ENCODE measurements around the gene KCTD17. TPM values are rescaled to one million over a fixed set of nuclear protein-coding genes. Genes with fewer than 3 reads are reported as not detected.

Gene KCTD17
- total RNA-seq, 1 donor from 2014 or later, result 46.9 TPM

DNA sequence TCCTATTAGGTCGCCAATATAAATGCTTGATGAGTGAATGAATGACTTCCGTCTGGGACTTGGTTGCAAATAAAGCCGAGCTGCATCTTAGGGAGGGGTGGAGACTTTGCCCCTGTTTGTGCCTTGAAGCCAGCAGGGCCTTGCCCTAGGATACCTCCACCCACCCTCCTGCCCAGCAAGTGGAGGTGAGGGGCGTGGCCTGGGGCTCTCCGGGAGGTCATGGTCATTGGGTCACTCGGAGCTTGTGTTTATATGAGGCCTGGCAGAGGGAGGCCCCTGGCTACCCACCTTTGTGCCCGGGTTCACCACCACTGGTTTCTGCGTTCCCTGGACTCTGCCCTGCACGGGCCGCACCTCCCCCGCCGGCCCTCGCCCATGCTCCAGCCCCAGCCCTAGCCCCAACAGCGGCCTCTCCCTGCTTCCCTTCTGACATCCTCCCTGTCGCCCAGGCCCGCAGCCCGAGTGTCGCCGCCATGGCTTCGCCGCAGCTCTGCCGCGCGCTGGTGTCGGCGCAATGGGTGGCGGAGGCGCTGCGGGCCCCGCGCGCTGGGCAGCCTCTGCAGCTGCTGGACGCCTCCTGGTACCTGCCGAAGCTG lies 27.7 kb upstream of the KCTD17 start:
- Mint-ChIP-seq H3K27me3 (ENCODE audit: unreplicated experiment) (no peaks in the 10 kb centered on the region), H3K4me3 (ENCODE audit: unreplicated experiment) (peak overlapping the region; percentile 13), H3K36me3 (ENCODE audit: low read depth, unreplicated experiment) (peaks cover 14% of the 10 kb centered on the region), H3K4me1 (ENCODE audit: unreplicated experiment) (peaks cover 12% of the 10 kb centered on the region), H3K27ac (ENCODE audit: unreplicated experiment) (no peak overlapping the region), H3K9me3 (ENCODE audit: unreplicated experiment) (no peaks in the 10 kb centered on the region)
- TF ChIP-seq, protein P1, sequence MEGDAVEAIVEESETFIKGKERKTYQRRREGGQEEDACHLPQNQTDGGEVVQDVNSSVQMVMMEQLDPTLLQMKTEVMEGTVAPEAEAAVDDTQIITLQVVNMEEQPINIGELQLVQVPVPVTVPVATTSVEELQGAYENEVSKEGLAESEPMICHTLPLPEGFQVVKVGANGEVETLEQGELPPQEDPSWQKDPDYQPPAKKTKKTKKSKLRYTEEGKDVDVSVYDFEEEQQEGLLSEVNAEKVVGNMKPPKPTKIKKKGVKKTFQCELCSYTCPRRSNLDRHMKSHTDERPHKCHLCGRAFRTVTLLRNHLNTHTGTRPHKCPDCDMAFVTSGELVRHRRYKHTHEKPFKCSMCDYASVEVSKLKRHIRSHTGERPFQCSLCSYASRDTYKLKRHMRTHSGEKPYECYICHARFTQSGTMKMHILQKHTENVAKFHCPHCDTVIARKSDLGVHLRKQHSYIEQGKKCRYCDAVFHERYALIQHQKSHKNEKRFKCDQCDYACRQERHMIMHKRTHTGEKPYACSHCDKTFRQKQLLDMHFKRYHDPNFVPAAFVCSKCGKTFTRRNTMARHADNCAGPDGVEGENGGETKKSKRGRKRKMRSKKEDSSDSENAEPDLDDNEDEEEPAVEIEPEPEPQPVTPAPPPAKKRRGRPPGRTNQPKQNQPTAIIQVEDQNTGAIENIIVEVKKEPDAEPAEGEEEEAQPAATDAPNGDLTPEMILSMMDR (IDR thresholded peaks at IDR 0.05; ENCODE audit: unreplicated experiment), result no peak
- DNase-seq (ENCODE audit: low spot score), result no peak

DNA sequence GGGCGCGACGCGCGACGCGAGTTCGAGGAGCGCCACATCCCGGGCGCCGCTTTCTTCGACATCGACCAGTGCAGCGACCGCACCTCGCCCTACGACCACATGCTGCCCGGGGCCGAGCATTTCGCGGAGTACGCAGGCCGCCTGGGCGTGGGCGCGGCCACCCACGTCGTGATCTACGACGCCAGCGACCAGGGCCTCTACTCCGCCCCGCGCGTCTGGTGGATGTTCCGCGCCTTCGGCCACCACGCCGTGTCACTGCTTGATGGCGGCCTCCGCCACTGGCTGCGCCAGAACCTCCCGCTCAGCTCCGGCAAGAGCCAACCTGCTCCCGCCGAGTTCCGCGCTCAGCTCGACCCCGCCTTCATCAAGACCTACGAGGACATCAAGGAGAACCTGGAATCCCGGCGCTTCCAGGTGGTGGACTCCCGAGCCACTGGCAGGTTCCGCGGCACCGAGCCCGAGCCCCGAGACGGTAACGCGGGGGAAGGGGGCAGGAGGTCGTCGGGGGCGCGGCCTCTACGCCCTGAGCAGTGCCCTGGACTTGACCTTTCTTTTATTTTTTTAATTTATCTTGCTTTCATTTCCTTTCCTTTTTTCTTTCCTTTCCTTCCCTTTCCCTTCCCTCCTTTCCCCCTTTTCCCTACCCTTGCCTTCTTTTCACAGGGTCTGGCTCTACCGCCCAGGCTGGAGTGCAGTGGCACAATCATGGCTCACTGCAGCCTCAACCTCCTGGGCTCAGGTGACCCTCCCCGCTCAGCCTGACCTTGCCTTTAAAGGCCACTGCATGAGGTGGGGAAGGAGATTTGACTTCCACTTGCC lies 27.0 kb upstream of the KCTD17 start:
- Mint-ChIP-seq H3K36me3 (ENCODE audit: low read depth, unreplicated experiment) (peaks cover 14% of the 10 kb centered on the region), H3K4me1 (ENCODE audit: unreplicated experiment) (peaks cover 12% of the 10 kb centered on the region), H3K27me3 (ENCODE audit: unreplicated experiment) (no peaks in the 10 kb centered on the region), H3K9me3 (ENCODE audit: unreplicated experiment) (no peaks in the 10 kb centered on the region), H3K27ac (ENCODE audit: unreplicated experiment) (no peak overlapping the region), H3K4me3 (ENCODE audit: unreplicated experiment) (peak overlapping the region; percentile 73)
- no peak for DNase-seq (ENCODE audit: low spot score)
- TF ChIP-seq, protein P1 (IDR thresholded peaks at IDR 0.05; ENCODE audit: unreplicated experiment), result no peak

DNA sequence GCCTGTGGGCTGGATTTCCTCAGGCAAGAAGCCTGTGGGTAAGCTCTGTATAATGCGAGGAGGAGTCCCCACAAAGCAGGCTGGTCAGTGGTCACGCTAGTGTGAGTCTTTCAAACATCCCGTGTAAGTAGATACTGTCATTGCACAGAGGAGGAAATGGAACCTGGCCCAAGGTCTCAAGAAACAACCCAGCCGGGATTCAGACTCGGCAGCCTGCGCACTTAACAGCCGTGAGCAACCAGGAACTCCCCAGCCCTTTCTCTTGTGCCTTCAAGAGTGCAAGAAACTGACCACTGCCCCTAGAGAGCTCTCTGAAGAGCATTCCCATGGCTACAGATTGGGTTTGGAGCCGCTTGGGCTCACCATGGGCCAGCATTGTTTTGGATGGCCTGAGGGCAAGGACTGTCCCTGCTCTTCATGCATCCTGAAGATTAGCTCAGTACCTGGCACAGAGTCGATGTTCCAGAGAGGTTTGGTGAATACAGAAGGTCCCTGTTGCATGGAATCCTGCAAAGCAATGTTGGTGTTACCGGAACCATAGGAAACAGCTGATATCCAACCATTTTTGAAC lies 26.0 kb upstream of the KCTD17 start:
- Mint-ChIP-seq H3K4me3 (ENCODE audit: unreplicated experiment) (no peak overlapping the region), H3K36me3 (ENCODE audit: low read depth, unreplicated experiment) (peaks cover 14% of the 10 kb centered on the region), H3K27me3 (ENCODE audit: unreplicated experiment) (no peaks in the 10 kb centered on the region), H3K27ac (ENCODE audit: unreplicated experiment) (no peak overlapping the region), H3K4me1 (ENCODE audit: unreplicated experiment) (peaks cover 8% of the 10 kb centered on the region), H3K9me3 (ENCODE audit: unreplicated experiment) (no peaks in the 10 kb centered on the region)
- no peak for DNase-seq (ENCODE audit: low spot score)
- TF ChIP-seq, protein P1 (IDR thresholded peaks at IDR 0.05; ENCODE audit: unreplicated experiment), result no peak

DNA sequence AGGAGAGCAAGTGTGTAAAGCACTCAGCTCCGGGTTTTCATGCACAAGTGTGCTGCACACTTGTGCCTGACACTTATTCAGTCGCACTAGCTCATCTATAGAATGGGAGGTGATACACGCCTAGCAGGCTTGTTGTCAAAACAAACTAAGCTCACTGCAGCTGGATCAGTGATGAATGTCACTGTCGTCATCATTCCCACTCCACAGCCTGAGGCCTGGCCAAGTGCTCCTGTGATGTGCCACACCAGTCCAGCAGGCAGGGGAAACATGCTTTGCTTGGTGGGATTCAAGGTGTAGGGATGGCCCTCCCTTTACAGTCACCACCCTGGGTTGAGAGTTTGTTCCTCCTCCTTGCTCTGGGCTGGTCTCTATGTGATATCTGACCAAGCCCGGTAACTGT lies 25.2 kb upstream of the KCTD17 start:
- Mint-ChIP-seq H3K4me3 (ENCODE audit: unreplicated experiment) (no peak overlapping the region), H3K36me3 (ENCODE audit: low read depth, unreplicated experiment) (peaks cover 14% of the 10 kb centered on the region), H3K27ac (ENCODE audit: unreplicated experiment) (no peak overlapping the region), H3K9me3 (ENCODE audit: unreplicated experiment) (no peaks in the 10 kb centered on the region), H3K27me3 (ENCODE audit: unreplicated experiment) (no peaks in the 10 kb centered on the region), H3K4me1 (ENCODE audit: unreplicated experiment) (peaks cover 5% of the 10 kb centered on the region)
- TF ChIP-seq, protein P1 (IDR thresholded peaks at IDR 0.05; ENCODE audit: unreplicated experiment), result no peak
- DNase-seq (ENCODE audit: low spot score), result no peak

DNA sequence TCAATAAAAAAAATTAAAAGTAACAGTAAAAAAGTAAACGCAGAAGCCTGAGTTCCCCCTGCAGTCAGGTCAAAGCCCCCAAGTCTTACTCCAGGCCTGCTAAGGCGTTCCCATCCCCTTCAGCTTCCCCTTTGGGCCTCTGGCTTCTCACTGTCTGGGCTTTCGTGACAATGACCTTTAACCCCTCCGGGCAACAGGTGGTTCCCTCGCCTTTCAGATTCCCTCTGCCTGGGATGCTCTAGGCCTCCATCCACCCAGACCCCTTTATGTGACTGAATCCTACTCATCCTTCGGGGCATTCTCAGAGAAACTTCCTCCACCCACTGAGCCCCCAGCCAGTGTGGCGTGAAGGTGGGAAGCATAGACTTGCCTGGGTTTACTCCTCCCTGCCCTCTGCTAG lies 24.0 kb upstream of the KCTD17 start:
- Mint-ChIP-seq H3K36me3 (ENCODE audit: low read depth, unreplicated experiment) (peaks cover 14% of the 10 kb centered on the region), H3K4me1 (ENCODE audit: unreplicated experiment) (no peaks in the 10 kb centered on the region), H3K27ac (ENCODE audit: unreplicated experiment) (no peak overlapping the region), H3K9me3 (ENCODE audit: unreplicated experiment) (no peaks in the 10 kb centered on the region), H3K4me3 (ENCODE audit: unreplicated experiment) (no peak overlapping the region), H3K27me3 (ENCODE audit: unreplicated experiment) (no peaks in the 10 kb centered on the region)
- no peak for DNase-seq (ENCODE audit: low spot score)
- TF ChIP-seq, protein P1 (IDR thresholded peaks at IDR 0.05; ENCODE audit: unreplicated experiment), result no peak

Data from endothelial cell (in vitro differentiated cells).